Loucy (cell line): ENCODE results near the gene CAMTA1.
A peak's percentile ranks its signal among the peaks of the same experiment; 100 is the strongest.

Source experiments
- H2AFZ ChIP-seq: fragments of 200-600 bp; sonication (generic); 2 replicates; pipeline ENCODE4 v1.6.0; 2016; ENCODE audit warnings: antibody characterized with exemption, mild to moderate bottlenecking, low read length, moderate library complexity
- H3F3A ChIP-seq: fragments of 200-600 bp; 2 replicates; pipeline ENCODE4 v1.6.0; 2016; ENCODE audit warnings: antibody characterized with exemption, low read depth, mild to moderate bottlenecking
- H3K27me3 ChIP-seq: fragments of 200-600 bp; sonication (generic); 2 replicates; pipeline ENCODE4 v1.6.1; 2014; ENCODE audit warnings: low read length, mild to moderate bottlenecking; ENCODE audit not compliant: insufficient read depth, poor library complexity, severe bottlenecking
- H3K36me3 ChIP-seq: fragments of 200-600 bp; sonication (generic); 2 replicates; pipeline ENCODE4 v1.6.1; 2016; ENCODE audit warnings: low read length; ENCODE audit not compliant: insufficient read depth
- H3K4me1 ChIP-seq: fragments of 200-600 bp; sonication (generic); 2 replicates; pipeline ENCODE4 v1.5.1; 2014; ENCODE audit warnings: low read length, mild to moderate bottlenecking; ENCODE audit not compliant: insufficient read depth, poor library complexity, severe bottlenecking
- H3K4me2 ChIP-seq: fragments of 200-600 bp; sonication (generic); 2 replicates; pipeline ENCODE4 v1.6.0; 2014; ENCODE audit warnings: antibody characterized with exemption, low read length, low read depth, mild to moderate bottlenecking; ENCODE audit not compliant: poor library complexity, severe bottlenecking
- H3K4me3 ChIP-seq: fragments of 200-600 bp; sonication (generic); 2 replicates; pipeline ENCODE4 v1.5.1; 2014; ENCODE audit warnings: low read length, mild to moderate bottlenecking, mixed read lengths; ENCODE audit not compliant: poor library complexity, severe bottlenecking
- H3K79me2 ChIP-seq: fragments of 200-600 bp; sonication (generic); 2 replicates; pipeline ENCODE4 v1.6.1; 2014; ENCODE audit warnings: low read length; ENCODE audit not compliant: insufficient read depth
- H3K9ac ChIP-seq: fragments of 200-600 bp; sonication (generic); 2 replicates; pipeline ENCODE4 v1.6.0; 2014; ENCODE audit warnings: mild to moderate bottlenecking, low read depth, low read length, moderate library complexity; ENCODE audit not compliant: poor library complexity, severe bottlenecking
- H3K9me2 ChIP-seq: fragments of 200-600 bp; sonication (generic); replicated peaks from 2 replicates; pipeline ENCODE4 v1.6.1; 2016; ENCODE audit warnings: low read depth, low read length, mixed read lengths
- H3K9me3 ChIP-seq: fragments of 200-600 bp; sonication (generic); 2 replicates; pipeline ENCODE4 v1.6.1; 2014; ENCODE audit warnings: mild to moderate bottlenecking, antibody characterized with exemption, low read length, low read depth; ENCODE audit not compliant: insufficient read depth
- H4K20me1 ChIP-seq: fragments of 200-600 bp; sonication (generic); 2 replicates; pipeline ENCODE4 v1.6.0; 2014; ENCODE audit warnings: antibody characterized with exemption, low read length, mild to moderate bottlenecking; ENCODE audit not compliant: insufficient read depth, poor library complexity, severe bottlenecking
- CTCF ChIP-seq: fragments of 200-600 bp; sonication (generic); conservative IDR thresholded peaks from 2 replicates; pipeline ENCODE4 v1.5.1; 2014; ENCODE audit warnings: mild to moderate bottlenecking, antibody characterized with exemption, low read length
- EZH2phosphoT487 ChIP-seq: fragments of 200-600 bp; IDR thresholded peaks from 2 replicates; pipeline ENCODE4 v1.6.1; 2018; ENCODE audit warnings: antibody characterized with exemption, mild to moderate bottlenecking, moderate library complexity, borderline replicate concordance

Gene CAMTA1

DNA sequence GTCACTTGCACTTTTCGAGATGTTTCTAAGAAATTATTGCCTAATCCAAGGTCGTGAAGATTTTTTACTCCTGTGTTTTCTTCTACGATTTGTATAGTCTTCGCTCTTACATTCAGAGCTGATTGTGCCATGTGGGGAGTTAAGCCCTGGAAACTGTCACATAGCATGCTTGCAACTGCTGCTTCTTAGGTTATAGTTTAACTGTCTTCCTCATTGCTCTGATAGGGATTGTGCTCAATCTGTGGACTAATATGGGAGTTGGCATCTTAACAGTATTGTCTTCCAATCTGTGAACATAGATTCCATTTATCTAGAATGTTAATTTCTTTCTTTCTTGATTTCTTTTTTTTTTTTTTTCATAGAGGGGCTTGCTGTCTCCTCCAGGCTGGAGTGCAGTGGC lies 34.8 kb upstream of the CAMTA1 start:
- Histone ChIP-seq H3K79me2 (no peaks in the 10 kb centered on the region), H3K9me2 (no peaks in the 10 kb centered on the region), H3K4me1 (no peaks in the 10 kb centered on the region), H3K4me3 (no peak overlapping the region), H3K9me3 (no peaks in the 10 kb centered on the region), H4K20me1 (no peaks in the 10 kb centered on the region), H3F3A (no peaks in the 10 kb centered on the region), H3K4me2 (no peak overlapping the region), H3K9ac (no peak overlapping the region), H2AFZ (no peak overlapping the region), H3K27me3 (no peaks in the 10 kb centered on the region), H3K36me3 (no peaks in the 10 kb centered on the region)
- TF ChIP-seq CTCF (no peak), EZH2phosphoT487 (no peak)

GRCh38 chr1:6753320-6754140 lies 31.7 kb upstream of the CAMTA1 start:
- H3F3A ChIP-seq, result no peaks in the 10 kb centered on the region
- H3K27me3 ChIP-seq, result no peaks in the 10 kb centered on the region
- no peak overlapping the region for H3K4me3 ChIP-seq
- TF ChIP-seq CTCF (no peak), EZH2phosphoT487 (no peak)
- no peaks in the 10 kb centered on the region for H3K4me1 ChIP-seq
- no peaks in the 10 kb centered on the region for H3K9me3 ChIP-seq
- H2AFZ ChIP-seq, result no peak overlapping the region
- no peaks in the 10 kb centered on the region for H4K20me1 ChIP-seq
- H3K79me2 ChIP-seq, result no peaks in the 10 kb centered on the region
- H3K4me2 ChIP-seq, result no peak overlapping the region
- H3K9ac ChIP-seq, result no peak overlapping the region
- no peaks in the 10 kb centered on the region for H3K36me3 ChIP-seq
- H3K9me2 ChIP-seq, result no peaks in the 10 kb centered on the region

- no peaks in the 10 kb centered on the region for H3K4me1 ChIP-seq
- peak overlapping the region; percentile 23; the same call in 1 of the 2 replicates for H2AFZ ChIP-seq
- H3K4me2 ChIP-seq, result no peak overlapping the region
- TF ChIP-seq CTCF (no peak), EZH2phosphoT487 (no peak)
- H3K9me3 ChIP-seq, result no peaks in the 10 kb centered on the region
- no peaks in the 10 kb centered on the region for H3F3A ChIP-seq
- no peak overlapping the region for H3K4me3 ChIP-seq
- H3K9me2 ChIP-seq, result no peaks in the 10 kb centered on the region
- no peaks in the 10 kb centered on the region for H3K79me2 ChIP-seq
- no peak overlapping the region for H3K9ac ChIP-seq
- no peaks in the 10 kb centered on the region for H3K36me3 ChIP-seq
- no peaks in the 10 kb centered on the region for H4K20me1 ChIP-seq
- H3K27me3 ChIP-seq, result no peaks in the 10 kb centered on the region
Observed at GRCh38 chr1:6756457-6756856, 28.8 kb upstream of the CAMTA1 start.
